HFFc6 (cell line): ENCODE data around the gene CENATAC. TPM values are rescaled to one million over a fixed set of nuclear protein-coding genes. Genes with fewer than 3 reads are reported as not detected.

Experiments
- DNase-seq: peaks from one replicate; pipeline ENCODE4 v3.0.0-alpha.2; 2018
- H3K27ac Mint-ChIP-seq: 2 replicates; pipeline ENCODE4 v1.8.0; 2020; ENCODE audit warnings: mild to moderate bottlenecking, mixed read lengths
- H3K27me3 Mint-ChIP-seq: 2 replicates; pipeline ENCODE4 v1.8.0; 2021; ENCODE audit warnings: mild to moderate bottlenecking, moderate library complexity, mixed read lengths; ENCODE audit not compliant: insufficient read depth
- H3K36me3 Mint-ChIP-seq: 2 replicates; pipeline ENCODE4 v1.8.0; 2021; ENCODE audit warnings: low read depth, mixed read lengths
- H3K4me1 Mint-ChIP-seq: 2 replicates; pipeline ENCODE4 v1.8.0; 2020; ENCODE audit warnings: low read depth, mixed read lengths
- H3K4me3 Mint-ChIP-seq: 2 replicates; pipeline ENCODE4 v1.8.0; 2020; ENCODE audit warnings: mild to moderate bottlenecking, moderate library complexity, mixed read lengths
- H3K9me3 Mint-ChIP-seq: 2 replicates; pipeline ENCODE4 v1.8.0; 2020; ENCODE audit warnings: mild to moderate bottlenecking, mixed read lengths
- CTCF ChIP-seq: fragments of 200-600 bp; sonication (generic); IDR thresholded peaks from 2 replicates; pipeline ENCODE4 v1.5.0; 2021; ENCODE audit warnings: antibody characterized with exemption, mild to moderate bottlenecking
- total RNA-seq, 6 experiments: library from RNA; stranded (reverse); fragmentation: NEBNext Ultra II Directional; extraction: Animal tissue kit (Norgen Biotek cat#: 25700); gene quantifications; 2 replicates in 1 of 6; 3 replicates in 5 of 6; pipeline ENCODE4 v1.2.3, GENCODE V29; 2021

The CENATAC gene
- total RNA-seq, 6 experiments from 2014 or later, result 15.5 to 19.1 (median 17.0) TPM

- H3K9me3 Mint-ChIP-seq, result no peaks in the 10 kb centered on the region
- H3K27ac Mint-ChIP-seq, result peak overlapping the region; percentile 90
- H3K4me3 Mint-ChIP-seq, result peak overlapping the region; percentile 90
- no peaks in the 10 kb centered on the region; the same call in 1 of the 2 replicates for H3K27me3 Mint-ChIP-seq
- TF ChIP-seq CTCF, result peak; percentile 16; the same call in 1 of the 2 replicates
- H3K36me3 Mint-ChIP-seq, result peaks cover 33% of the 10 kb centered on the region
- peak; percentile 83 for DNase-seq
- peaks cover 43% of the 10 kb centered on the region for H3K4me1 Mint-ChIP-seq
Measured at GRCh38 chr11:119000906-119001305, 3.0 kb downstream of the CENATAC start.

- no peak overlapping the region for H3K4me3 Mint-ChIP-seq
- no peaks in the 10 kb centered on the region for H3K9me3 Mint-ChIP-seq
- no peak overlapping the region for H3K27ac Mint-ChIP-seq
- no peak for TF ChIP-seq CTCF
- DNase-seq, result no peak
- H3K4me1 Mint-ChIP-seq, result no peaks in the 10 kb centered on the region
- peaks cover 25% of the 10 kb centered on the region for H3K36me3 Mint-ChIP-seq
- no peaks in the 10 kb centered on the region; the same call in 1 of the 2 replicates for H3K27me3 Mint-ChIP-seq
Measured at GRCh38 chr11:119006656-119007055, 8.7 kb downstream of the CENATAC start.

GRCh38 chr11:119011476-119012053, 13.6 kb downstream of the CENATAC start:
- H3K27me3 Mint-ChIP-seq, result peaks cover 2% of the 10 kb centered on the region
- peaks cover 16% of the 10 kb centered on the region for H3K4me1 Mint-ChIP-seq
- H3K27ac Mint-ChIP-seq, result 0 out of 2 replicates have a peak overlapping the region, but pooled peaks have one; percentile 29
- TF ChIP-seq CTCF, result no peak
- DNase-seq, result no peak
- peaks cover 46% of the 10 kb centered on the region for H3K36me3 Mint-ChIP-seq
- no peak overlapping the region for H3K4me3 Mint-ChIP-seq
- H3K9me3 Mint-ChIP-seq, result no peaks in the 10 kb centered on the region

GRCh38 chr11:119012629-119013170, 14.8 kb downstream of the CENATAC start:
- TF ChIP-seq CTCF, result no peak
- DNase-seq, result no peak
- peaks cover 2% of the 10 kb centered on the region for H3K27me3 Mint-ChIP-seq
- H3K27ac Mint-ChIP-seq, result peak overlapping the region; percentile 12
- no peaks in the 10 kb centered on the region for H3K9me3 Mint-ChIP-seq
- H3K36me3 Mint-ChIP-seq, result peaks cover 50% of the 10 kb centered on the region
- peaks cover 20% of the 10 kb centered on the region for H3K4me1 Mint-ChIP-seq
- no peak overlapping the region for H3K4me3 Mint-ChIP-seq

- Mint-ChIP-seq H3K4me1 (peaks cover 20% of the 10 kb centered on the region), H3K27me3 (peaks cover 3% of the 10 kb centered on the region), H3K27ac (peak overlapping the region; percentile 43), H3K9me3 (no peaks in the 10 kb centered on the region), H3K36me3 (peaks cover 49% of the 10 kb centered on the region), H3K4me3 (no peak overlapping the region)
- no peak for TF ChIP-seq CTCF
- DNase-seq, result no peak
Measured at GRCh38 chr11:119014209-119014924, 16.4 kb downstream of the CENATAC start.
